Mesenchymal stem cell (in vitro differentiated cells and primary cell): ENCODE measurements around the gene PEX10.
A peak's percentile ranks its signal among the peaks of the same experiment; 100 is the strongest.

Experiments
- DNase-seq: peaks from one replicate; pipeline ENCODE4 v3.0.0-alpha.2; 2013
- H2AFZ ChIP-seq: one replicate; pipeline ENCODE4 v1.6.1; 2013; ENCODE audit warnings: low read depth, mild to moderate bottlenecking, control low read depth, inconsistent platforms, low read length, moderate library complexity
- H2AK5ac ChIP-seq: 2 replicates; pipeline ENCODE4 v1.6.1; 2013; ENCODE audit warnings: low read length, moderate library complexity, mild to moderate bottlenecking, inconsistent platforms; ENCODE audit not compliant: severe bottlenecking
- H2BK120ac ChIP-seq: one replicate; pipeline ENCODE4 v1.6.1; 2013; ENCODE audit warnings: low read depth, mild to moderate bottlenecking, inconsistent platforms, low read length, moderate library complexity
- H2BK12ac ChIP-seq, 2 experiments: one replicate each; pipeline ENCODE4 v1.6.1; 2013; ENCODE audit warnings: inconsistent platforms in 2 of 2, low read length in 2 of 2, mild to moderate bottlenecking in 2 of 2, moderate library complexity in 2 of 2, control low read depth in 1 of 2
- H2BK15ac ChIP-seq: one replicate; pipeline ENCODE4 v1.6.1; 2013; ENCODE audit warnings: mild to moderate bottlenecking, low read depth, inconsistent platforms; ENCODE audit not compliant: poor library complexity, severe bottlenecking
- H2BK5ac ChIP-seq: 2 replicates; pipeline ENCODE4 v1.6.1; 2013; ENCODE audit warnings: low read depth, mild to moderate bottlenecking, low read length, control low read depth, inconsistent platforms; ENCODE audit not compliant: poor library complexity, severe bottlenecking
- H3K14ac ChIP-seq, 2 experiments: one replicate each; pipeline ENCODE4 v1.6.1; 2013; ENCODE audit warnings: inconsistent platforms in 2 of 2, low read length in 2 of 2, control low read depth in 1 of 2, mild to moderate bottlenecking in 1 of 2, moderate library complexity in 1 of 2
- H3K18ac ChIP-seq, 2 experiments: one replicate each; pipeline ENCODE4 v1.6.1; 2013; ENCODE audit warnings: inconsistent platforms in 2 of 2, low read length in 2 of 2, control low read depth in 1 of 2, low read depth in 1 of 2, mild to moderate bottlenecking in 1 of 2
- H3K23ac ChIP-seq, 2 experiments: one replicate each; pipeline ENCODE4 v1.6.1; 2013; ENCODE audit warnings: inconsistent platforms in 2 of 2, low read length in 2 of 2, mild to moderate bottlenecking in 2 of 2, moderate library complexity in 2 of 2, control low read depth in 1 of 2
- H3K27ac ChIP-seq: 2 replicates; pipeline ENCODE4 v1.5.1; 2013; ENCODE audit warnings: mild to moderate bottlenecking, moderate library complexity, low read length, control low read depth, inconsistent platforms; ENCODE audit not compliant: poor library complexity, severe bottlenecking
- H3K27me3 ChIP-seq, 2 experiments: 2 replicates each; pipeline versions ENCODE4 v1.6.1 to v1.7.0; 2013; ENCODE audit warnings: low read length in 2 of 2, mild to moderate bottlenecking in 2 of 2, moderate library complexity in 2 of 2, control low read depth in 1 of 2, inconsistent platforms in 1 of 2; ENCODE audit not compliant: control insufficient read depth in 1 of 2, insufficient read depth in 1 of 2
- H3K36me3 ChIP-seq, 2 experiments: 2 replicates each; pipeline versions ENCODE4 v1.6.1 to v1.7.0; 2013; ENCODE audit warnings: low read length in 2 of 2, control low read depth in 1 of 2, inconsistent platforms in 1 of 2, low read depth in 1 of 2, mild to moderate bottlenecking in 1 of 2; ENCODE audit not compliant: insufficient read depth in 2 of 2, control insufficient read depth in 1 of 2
- H3K4ac ChIP-seq, 2 experiments: one replicate each; pipeline ENCODE4 v1.6.1; 2013; ENCODE audit warnings: inconsistent platforms in 2 of 2, low read length in 2 of 2, mild to moderate bottlenecking in 2 of 2, moderate library complexity in 2 of 2, control low read depth in 1 of 2, low read depth in 1 of 2
- H3K4me1 ChIP-seq: 2 replicates; pipeline ENCODE4 v1.6.1; 2013; ENCODE audit warnings: low read depth, low read length, control low read depth; ENCODE audit not compliant: control insufficient read depth, insufficient read depth
- H3K4me2 ChIP-seq: 2 replicates; pipeline ENCODE4 v1.6.1; 2013; ENCODE audit warnings: low read length, mild to moderate bottlenecking, inconsistent platforms; ENCODE audit not compliant: poor library complexity, severe bottlenecking
- H3K4me3 ChIP-seq, 2 experiments: 2 replicates each; pipeline versions ENCODE4 v1.5.1 to v1.7.0; 2013; ENCODE audit warnings: low read length in 2 of 2, mild to moderate bottlenecking in 2 of 2, control low read depth in 1 of 2, low read depth in 1 of 2; ENCODE audit not compliant: insufficient read depth in 1 of 2
- H3K79me1 ChIP-seq: replicated peaks from 2 replicates; pipeline ENCODE4 v1.6.1; 2013; ENCODE audit warnings: mild to moderate bottlenecking, control low read depth, low read length, inconsistent platforms; ENCODE audit not compliant: poor library complexity, severe bottlenecking
- H3K9ac ChIP-seq: 2 replicates; pipeline ENCODE4 v1.7.0; 2013; ENCODE audit warnings: mild to moderate bottlenecking, low read length, moderate library complexity
- H3K9me3 ChIP-seq: 2 replicates; pipeline ENCODE4 v1.7.0; 2013; ENCODE audit warnings: mild to moderate bottlenecking, low read length; ENCODE audit not compliant: control insufficient read depth
- H4K8ac ChIP-seq: one replicate; pipeline ENCODE4 v1.6.1; 2013; ENCODE audit warnings: inconsistent platforms, mild to moderate bottlenecking, low read length, moderate library complexity
- H4K91ac ChIP-seq: one replicate; pipeline ENCODE4 v1.6.1; 2013; ENCODE audit warnings: mild to moderate bottlenecking, low read length, inconsistent platforms
- WGBS: methylation state at CpG from one replicate; pipeline ENCODE4 v1.1.7; 2013; ENCODE audit warnings: mixed read lengths; 5-methylcytosine and 5-hydroxymethylcytosine counted together

Gene PEX10

GRCh38 chr1:2378956-2379732, 33.2 kb downstream of the PEX10 start:
- Histone ChIP-seq H3K79me1 (peaks cover 2% of the 10 kb centered on the region), H3K36me3 (no peaks in the 10 kb centered on the region), H3K4me3 (no peak overlapping the region), H2AK5ac (no peak overlapping the region), H4K91ac (no peak overlapping the region), H2BK120ac (no peak overlapping the region), H2BK15ac (no peak overlapping the region), H3K4me1 (peaks cover 9% of the 10 kb centered on the region), H3K14ac (no peak overlapping the region), H3K23ac (no peak overlapping the region), H3K9me3 (no peaks in the 10 kb centered on the region), H3K18ac (no peak overlapping the region), H4K8ac (no peak overlapping the region), H2BK5ac (no peak overlapping the region), H3K4ac (no peak overlapping the region), H3K4me2 (no peak overlapping the region), H3K27ac (no peak overlapping the region), H3K9ac (no peak overlapping the region), H3K27me3 (peaks cover 0 to 3% of the 10 kb centered on the region in 2 experiments), H2BK12ac (no peak overlapping the region), H2AFZ (no peak overlapping the region)
- no peak for DNase-seq
- 88% methylated on average over 14 of the region's 18 CpGs for WGBS

- H3K27me3 ChIP-seq, result peaks cover 0 to 3% of the 10 kb centered on the region in 2 experiments
- no peak overlapping the region for H2AK5ac ChIP-seq
- H3K4me2 ChIP-seq, result no peak overlapping the region
- H3K9ac ChIP-seq, result no peak overlapping the region
- H2BK120ac ChIP-seq, result no peak overlapping the region
- no peak for DNase-seq
- H3K79me1 ChIP-seq, result peaks cover 2% of the 10 kb centered on the region
- H4K8ac ChIP-seq, result no peak overlapping the region
- peaks cover 11% of the 10 kb centered on the region for H3K4me1 ChIP-seq
- H3K23ac ChIP-seq, result no peak overlapping the region
- H2AFZ ChIP-seq, result no peak overlapping the region
- no peak overlapping the region for H4K91ac ChIP-seq
- no peak overlapping the region for H3K18ac ChIP-seq
- no peak overlapping the region for H3K27ac ChIP-seq
- H3K14ac ChIP-seq, result no peak overlapping the region
- no peak overlapping the region for H3K4me3 ChIP-seq
- H3K4ac ChIP-seq, result no peak overlapping the region
- no peak overlapping the region for H2BK12ac ChIP-seq
- no peak overlapping the region for H2BK5ac ChIP-seq
- 92% methylated on average over 24 of the region's 24 CpGs for WGBS
- no peaks in the 10 kb centered on the region for H3K9me3 ChIP-seq
- H2BK15ac ChIP-seq, result no peak overlapping the region
- no peaks in the 10 kb centered on the region for H3K36me3 ChIP-seq
Observed at GRCh38 chr1:2378441-2378851, 33.9 kb downstream of the PEX10 start.

GRCh38 chr1:2377751-2378440, 34.5 kb downstream of the PEX10 start:
- Histone ChIP-seq H3K4me3 (no peak overlapping the region), H3K4ac (no peak overlapping the region), H4K8ac (no peak overlapping the region), H3K27me3 (peaks cover 0 to 3% of the 10 kb centered on the region in 2 experiments), H3K23ac (no peak overlapping the region), H2AFZ (no peak overlapping the region), H3K4me1 (peaks cover 15% of the 10 kb centered on the region), H3K36me3 (no peaks in the 10 kb centered on the region), H3K4me2 (no peak overlapping the region), H2BK12ac (peak overlapping the region in 1 of 2 experiments; percentile 33), H2BK5ac (no peak overlapping the region), H4K91ac (no peak overlapping the region), H3K9me3 (no peaks in the 10 kb centered on the region), H2BK15ac (no peak overlapping the region), H3K79me1 (peaks cover under 1% of the 10 kb centered on the region), H2AK5ac (no peak overlapping the region), H3K18ac (no peak overlapping the region), H3K27ac (no peak overlapping the region), H3K9ac (no peak overlapping the region), H2BK120ac (no peak overlapping the region), H3K14ac (no peak overlapping the region)
- WGBS, result 87% methylated on average over 15 of the region's 16 CpGs
- no peak for DNase-seq

GRCh38 chr1:2376931-2377672, 35.3 kb downstream of the PEX10 start:
- H3K9ac ChIP-seq, result no peak overlapping the region
- H3K79me1 ChIP-seq, result no peaks in the 10 kb centered on the region
- H2BK120ac ChIP-seq, result no peak overlapping the region
- no peak overlapping the region for H4K8ac ChIP-seq
- H3K23ac ChIP-seq, result no peak overlapping the region
- peaks cover 20% of the 10 kb centered on the region for H3K4me1 ChIP-seq
- no peak overlapping the region for H2BK12ac ChIP-seq
- H2AFZ ChIP-seq, result no peak overlapping the region
- H2BK5ac ChIP-seq, result no peak overlapping the region
- no peaks in the 10 kb centered on the region for H3K36me3 ChIP-seq
- H3K4me3 ChIP-seq, result no peak overlapping the region
- no peaks in the 10 kb centered on the region for H3K9me3 ChIP-seq
- H3K4me2 ChIP-seq, result no peak overlapping the region
- no peak for DNase-seq
- no peak overlapping the region for H3K18ac ChIP-seq
- 87% methylated on average over 25 of the region's 25 CpGs for WGBS
- peaks cover 0 to 3% of the 10 kb centered on the region in 2 experiments for H3K27me3 ChIP-seq
- no peak overlapping the region for H3K4ac ChIP-seq
- no peak overlapping the region for H3K27ac ChIP-seq
- no peak overlapping the region for H2BK15ac ChIP-seq
- no peak overlapping the region for H2AK5ac ChIP-seq
- no peak overlapping the region for H3K14ac ChIP-seq
- H4K91ac ChIP-seq, result no peak overlapping the region
